Stomach (tissue), 9 donors: ENCODE measurements around the gene BCL3. TPM values are rescaled to one million over a fixed set of nuclear protein-coding genes. Genes with fewer than 3 reads are reported as not detected.

ENCODE experiments used
- DNase-seq, 2 donors: peaks; one replicate each; pipeline versions ENCODE4 v3.0.0 to v3.0.0-alpha.2; 2013 to 2019
- H3K27ac ChIP-seq, 5 donors: fragments of 200-600 bp in 4 of 5; sonication (generic) in 4 of 5; one replicate each; pipeline ENCODE4 v1.5.1; 2013 to 2019; ENCODE audit warnings: mild to moderate bottlenecking in 1 of 5, moderate library complexity in 1 of 5
- H3K27me3 ChIP-seq, 3 donors: fragments of 200-600 bp; sonication (generic); one replicate each; pipeline ENCODE4 v1.5.1; 2017 to 2019; ENCODE audit warnings: mixed run types in 1 of 3
- H3K36me3 ChIP-seq, 4 donors: fragments of 200-600 bp; sonication (generic); 1 replicate in 3 of 4; 2 replicates in 1 of 4; pipeline ENCODE4 v1.5.1; 2016 to 2019
- H3K4me1 ChIP-seq, 4 donors: fragments of 200-600 bp; sonication (generic); one replicate each; pipeline ENCODE4 v1.5.1; 2016 to 2019
- H3K4me3 ChIP-seq, 4 donors: fragments of 200-600 bp; sonication (generic) in 3 of 4; one replicate each; pipeline ENCODE4 v1.5.1; 2016 to 2019; ENCODE audit warnings: mild to moderate bottlenecking in 1 of 4
- H3K9me3 ChIP-seq, 4 donors: fragments of 200-600 bp; sonication (generic); one replicate each; pipeline ENCODE4 v1.5.1; 2016 to 2019
- CTCF ChIP-seq, 7 experiments: fragments of 450-650 bp in 4 of 7; fragments of 200-600 bp in 3 of 7; sonication (generic) in 3 of 7; IDR thresholded peaks; one replicate each; pipeline ENCODE4 v1.5.1; 2016 to 2019; ENCODE audit warnings: antibody characterized with exemption in 7 of 7, control low read depth in 2 of 7, mild to moderate bottlenecking in 1 of 7
- EP300 ChIP-seq: sonication (generic); formaldehyde crosslinking; IDR thresholded peaks from one replicate; pipeline ENCODE4 v1.6.1; 2017; ENCODE audit warnings: antibody characterized with exemption
- POLR2A ChIP-seq, 4 donors: fragments of 450-650 bp; IDR thresholded peaks; one replicate each; pipeline ENCODE4 v1.6.1; 2016; ENCODE audit warnings: antibody characterized with exemption in 4 of 4, control low read depth in 2 of 4, mild to moderate bottlenecking in 1 of 4, moderate library complexity in 1 of 4
- POLR2AphosphoS5 ChIP-seq, 3 donors: sonication (generic); formaldehyde crosslinking; IDR thresholded peaks; one replicate each; pipeline ENCODE4 v1.6.1; 2016; ENCODE audit warnings: antibody characterized with exemption in 3 of 3
- WGBS, 5 donors: extraction: QIAGEN DNeasy Blood & Tissue Kit in 3 of 5; methylation state at CpG; one replicate each; pipeline versions ENCODE4 v1.1.5 to v1.1.7; 2013 to 2018; 5-methylcytosine and 5-hydroxymethylcytosine counted together
- intact Hi-C: fragments of 100-400 bp; cut with DNase I; formaldehyde crosslinking; loops from one replicate; pipeline ENCODE4 v1.15.1; 2023; ENCODE audit warnings: low total_unique reads
- polyA plus RNA-seq, 3 donors: library from polyadenylated mRNA; stranded (reverse); fragments of 200-250 nt; gene quantifications; one replicate each; pipeline ENCODE4 v1.2.3, GENCODE V29; 2013
- total RNA-seq, 5 donors: library from RNA; depleted of rRNA; stranded (reverse); fragments of >200 nt; gene quantifications; one replicate each; pipeline versions ENCODE4 v1.1.0 to v1.2.3, GENCODE V29; 2014 to 2016
- donor health status: healthy with polysubstance abuse.
- donor health status: Bipolar disorder and iron deficiency.
- donor health status: healthy.

Gene BCL3
- total and polyA plus RNA-seq, 8 donors: 4.4 to 322 (median 79.8) TPM

DNA sequence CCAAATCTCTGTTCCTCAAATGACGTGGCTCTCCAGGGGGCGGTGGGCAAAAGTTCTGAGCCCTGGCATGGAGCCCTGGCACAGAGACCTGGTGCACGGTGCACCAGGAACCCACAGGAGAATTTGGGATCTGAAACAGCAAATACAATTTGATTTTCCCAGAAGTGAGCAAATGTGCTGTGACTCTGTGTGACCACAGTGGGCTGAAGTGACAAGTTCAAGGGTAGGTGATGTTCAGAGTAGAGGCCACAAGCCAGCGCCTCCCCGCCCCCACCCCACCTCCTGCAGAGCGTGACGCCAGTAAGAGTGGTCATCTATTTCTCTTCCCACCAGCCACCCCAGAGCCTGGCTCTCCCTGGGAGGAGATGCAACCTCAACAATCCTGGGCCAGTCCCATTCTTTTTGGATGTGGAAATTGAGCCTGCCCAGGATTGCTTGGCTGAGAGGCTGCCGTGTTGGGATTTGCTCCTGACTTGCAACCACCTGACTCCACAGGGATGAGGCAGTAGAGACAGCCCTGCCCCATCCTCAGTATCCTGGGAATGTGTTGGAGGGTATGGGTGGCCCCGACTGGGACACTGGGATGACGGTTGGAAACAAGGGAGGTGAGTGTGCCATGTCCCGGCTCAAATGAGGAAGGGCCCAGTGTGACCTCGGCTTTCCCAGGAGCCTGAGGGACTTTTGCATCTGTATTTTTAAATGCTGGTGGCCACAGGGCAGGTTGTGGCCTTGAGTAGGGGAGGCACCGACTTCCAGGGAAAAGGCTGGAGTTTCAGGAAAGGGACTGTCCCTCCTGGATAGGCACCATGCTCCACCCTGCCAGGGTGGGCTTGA lies 11.1 kb upstream of the BCL3 start:
- Histone ChIP-seq H3K36me3 (no peaks in the 10 kb centered on the region), H3K27me3 (no peaks in the 10 kb centered on the region), H3K27ac (no peak overlapping the region), H3K4me1 (peaks cover 30 to 81% (median 48%) of the 10 kb centered on the region in 4 donors), H3K4me3 (no peak overlapping the region), H3K9me3 (no peaks in the 10 kb centered on the region)
- TF ChIP-seq EP300 (no peak), POLR2A (IDR thresholded peaks at IDR 0.05) (no peak), POLR2AphosphoS5 (IDR thresholded peaks at IDR 0.05) (no peak), CTCF (IDR thresholded peaks at IDR 0.05) (no peak)
- 56 to 73% (median 66%) methylated on average over 12 to 13 of the region's 13 CpGs for WGBS, 5 donors
- intact Hi-C loops: no loop called here
- DNase-seq: no peak

GRCh38 chr19:44738136-44738535 lies 10.4 kb upstream of the BCL3 start:
- Histone ChIP-seq H3K36me3 (no peaks in the 10 kb centered on the region), H3K27me3 (no peaks in the 10 kb centered on the region), H3K9me3 (no peaks in the 10 kb centered on the region), H3K4me3 (no peak overlapping the region), H3K27ac (peak overlapping the region in 1 of 5 donors; percentile 27), H3K4me1 (peaks cover 37 to 82% (median 53%) of the 10 kb centered on the region in 4 donors)
- DNase-seq: no peak
- intact Hi-C loops: no loop called here
- WGBS, 5 donors: 76 to 98% (median 89%) methylated on average over 2 of the region's 2 CpGs
- TF ChIP-seq POLR2AphosphoS5 (IDR thresholded peaks at IDR 0.05) (no peak), CTCF (IDR thresholded peaks at IDR 0.05) (no peak), POLR2A (IDR thresholded peaks at IDR 0.05) (no peak), EP300 (no peak)

- peak; percentile 67 to 68 for DNase-seq
- intact Hi-C loops: no loop called here
- peak overlapping the region; percentile 27 to 66 (median 60) for H3K27ac ChIP-seq
- TF ChIP-seq EP300 (no peak), POLR2A (IDR thresholded peaks at IDR 0.05) (no peak), POLR2AphosphoS5 (IDR thresholded peaks at IDR 0.05) (peak in 1 of 3 donors; percentile 39), CTCF (IDR thresholded peaks at IDR 0.05) (no peak)
- peaks cover 44 to 89% (median 60%) of the 10 kb centered on the region in 4 donors for H3K4me1 ChIP-seq
- no peak overlapping the region for H3K4me3 ChIP-seq
- no peaks in the 10 kb centered on the region for H3K9me3 ChIP-seq
- no peaks in the 10 kb centered on the region for H3K36me3 ChIP-seq
- 40 to 46% (median 43%) methylated on average over 10 to 11 of the region's 11 CpGs for WGBS, 5 donors
- H3K27me3 ChIP-seq: no peaks in the 10 kb centered on the region
Observed at GRCh38 chr19:44738603-44739558, 9.6 kb upstream of the BCL3 start.

- no peaks in the 10 kb centered on the region for H3K9me3 ChIP-seq
- H3K27ac ChIP-seq: peak overlapping the region; percentile 87 to 99 (median 96)
- H3K4me3 ChIP-seq: no peak overlapping the region
- DNase-seq: no peak
- H3K36me3 ChIP-seq: no peaks in the 10 kb centered on the region
- no peak for TF ChIP-seq CTCF (IDR thresholded peaks at IDR 0.05)
- TF ChIP-seq POLR2A (IDR thresholded peaks at IDR 0.05): no peak
- no peak for TF ChIP-seq POLR2AphosphoS5 (IDR thresholded peaks at IDR 0.05)
- TF ChIP-seq EP300: no peak
- H3K4me1 ChIP-seq: peaks cover 58 to 92% (median 70%) of the 10 kb centered on the region in 4 donors
- WGBS, 5 donors: 38 to 53% (median 42%) methylated on average over 3 of the region's 3 CpGs
- no peaks in the 10 kb centered on the region for H3K27me3 ChIP-seq
- intact Hi-C loops: no loop called here
Observed at GRCh38 chr19:44740351-44740824, 8.1 kb upstream of the BCL3 start.
